CD4-positive, CD25-positive, alpha-beta regulatory T cell (primary cell): ENCODE results near the gene SULF2. TPM values are rescaled to one million over a fixed set of nuclear protein-coding genes. Genes with fewer than 3 reads are reported as not detected.

Source experiments
- ATAC-seq, 2 donors: fragments of 150-1000 bp; cut with Tn5 transposase; one replicate each; pipeline ENCODE4 v1.10.0; 2021; ENCODE audit warnings: low read depth in 2 of 2, moderate number of reproducible peaks in 2 of 2, moderate library complexity in 1 of 2
- DNase-seq, 3 donors: peaks; one replicate each; pipeline versions ENCODE4 v3.0.0 to v3.0.0-alpha.2; 2012 to 2022; ENCODE audit warnings: mixed read lengths in 1 of 3
- H3K27ac ChIP-seq: one replicate; pipeline ENCODE4 v1.7.0; 2013; ENCODE audit warnings: mild to moderate bottlenecking, low read length; ENCODE audit not compliant: insufficient read depth, poor library complexity, severe bottlenecking
- H3K27me3 ChIP-seq: one replicate; pipeline ENCODE4 v1.7.0; 2013; ENCODE audit warnings: low read length; ENCODE audit not compliant: control insufficient read depth, insufficient read depth
- H3K36me3 ChIP-seq: one replicate; pipeline ENCODE4 v1.7.0; 2013; ENCODE audit warnings: mild to moderate bottlenecking, low read length, moderate library complexity; ENCODE audit not compliant: control insufficient read depth, insufficient read depth
- H3K4me1 ChIP-seq: 2 replicates; pipeline ENCODE4 v1.7.0; 2013; ENCODE audit warnings: mild to moderate bottlenecking, low read length; ENCODE audit not compliant: insufficient read depth, control insufficient read depth, poor library complexity, severe bottlenecking
- H3K4me3 ChIP-seq: one replicate; pipeline ENCODE4 v1.7.0; 2013; ENCODE audit warnings: low read depth, mild to moderate bottlenecking, low read length, moderate library complexity
- H3K9me3 ChIP-seq, 2 experiments: 1 replicate in 1 of 2; 2 replicates in 1 of 2; pipeline ENCODE4 v1.7.0; 2013; ENCODE audit warnings: low read length in 2 of 2, mild to moderate bottlenecking in 1 of 2, moderate library complexity in 1 of 2; ENCODE audit not compliant: control insufficient read depth in 2 of 2
- H3K27ac Mint-ChIP-seq, 3 donors: one replicate each; pipeline ENCODE4 v1.8.0; 2020 to 2022; ENCODE audit warnings: mild to moderate bottlenecking in 3 of 3, mixed read lengths in 3 of 3, moderate library complexity in 2 of 3
- H3K27me3 Mint-ChIP-seq: one replicate; pipeline ENCODE4 v1.8.0; 2022; ENCODE audit warnings: mild to moderate bottlenecking, mixed read lengths
- H3K36me3 Mint-ChIP-seq: one replicate; pipeline ENCODE4 v1.8.0; 2020; ENCODE audit warnings: mixed read lengths
- H3K4me1 Mint-ChIP-seq, 4 donors: one replicate each; pipeline ENCODE4 v1.8.0; 2020 to 2022; ENCODE audit warnings: mixed read lengths in 4 of 4, mild to moderate bottlenecking in 1 of 4
- H3K4me3 Mint-ChIP-seq, 4 donors: one replicate each; pipeline ENCODE4 v1.8.0; 2020 to 2022; ENCODE audit warnings: mild to moderate bottlenecking in 4 of 4, mixed read lengths in 4 of 4, moderate library complexity in 3 of 4
- H3K9me3 Mint-ChIP-seq, 7 donors: one replicate each; pipeline ENCODE4 v1.8.0; 2020 to 2022; ENCODE audit warnings: mixed read lengths in 7 of 7, mild to moderate bottlenecking in 3 of 7, moderate library complexity in 2 of 7
- polyA plus RNA-seq, 4 donors: library from polyadenylated mRNA; unstranded; fragments of 300-500 nt; fragmentation: Illumina TruSeq; gene quantifications; one replicate each; pipeline ENCODE4 v1.2.3, GENCODE V29; 2021
- total RNA-seq: library from RNA; stranded (reverse); gene quantifications from one replicate; pipeline ENCODE4 v1.2.3, GENCODE V29; 2022

The SULF2 gene
- total and polyA plus RNA-seq, 5 donors from 2014 or later: 0.33 to 1.2 (median 0.74) TPM; not detected in 1

DNA sequence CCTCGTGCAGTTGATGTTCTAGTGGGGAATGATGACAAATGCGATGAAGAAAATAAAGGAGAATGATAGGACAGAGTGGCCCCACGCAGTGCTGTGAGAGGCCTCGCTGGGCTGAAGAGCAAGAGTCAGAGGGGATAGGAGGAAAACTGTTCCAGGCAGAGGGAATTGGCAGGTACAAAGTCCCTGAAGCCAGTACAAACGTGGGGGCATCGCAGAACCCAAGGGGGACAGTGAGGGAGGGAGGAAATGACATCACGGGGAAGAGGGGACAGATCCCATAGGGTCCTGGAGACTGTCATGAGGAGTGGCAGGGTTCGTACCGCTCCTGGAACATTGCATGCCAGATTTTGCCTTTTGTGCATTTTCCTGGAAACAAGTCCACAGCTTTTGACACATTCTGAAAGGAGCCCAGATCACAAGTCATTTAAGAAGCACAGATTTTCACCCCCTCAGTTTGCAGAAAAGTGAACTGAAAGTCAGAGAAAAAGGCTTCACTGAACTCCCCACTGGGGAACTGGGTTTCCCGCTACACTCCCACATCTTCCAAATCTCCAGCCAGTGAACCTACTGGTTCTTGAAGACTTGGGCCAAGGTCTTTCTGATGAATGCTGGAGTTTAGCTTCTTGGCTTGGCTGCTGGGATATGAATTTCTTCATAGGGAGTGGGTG, 77.0 kb downstream of the SULF2 start:
- no peak overlapping the region for H3K27ac Mint-ChIP-seq
- H3K4me3 Mint-ChIP-seq: no peak overlapping the region
- H3K36me3 Mint-ChIP-seq: no peaks in the 10 kb centered on the region
- H3K27me3 Mint-ChIP-seq: peaks cover 18% of the 10 kb centered on the region
- no peak for ATAC-seq
- DNase-seq: no peak
- peaks cover 0 to 2% (median 0%) of the 10 kb centered on the region in 4 donors for H3K4me1 Mint-ChIP-seq
- Histone ChIP-seq H3K36me3 (no peaks in the 10 kb centered on the region), H3K9me3 (no peaks in the 10 kb centered on the region), H3K4me1 (no peaks in the 10 kb centered on the region), H3K27me3 (no peaks in the 10 kb centered on the region), H3K27ac (no peak overlapping the region), H3K4me3 (no peak overlapping the region)
- peaks cover 0 to 3% (median 0%) of the 10 kb centered on the region in 7 donors for H3K9me3 Mint-ChIP-seq

DNA sequence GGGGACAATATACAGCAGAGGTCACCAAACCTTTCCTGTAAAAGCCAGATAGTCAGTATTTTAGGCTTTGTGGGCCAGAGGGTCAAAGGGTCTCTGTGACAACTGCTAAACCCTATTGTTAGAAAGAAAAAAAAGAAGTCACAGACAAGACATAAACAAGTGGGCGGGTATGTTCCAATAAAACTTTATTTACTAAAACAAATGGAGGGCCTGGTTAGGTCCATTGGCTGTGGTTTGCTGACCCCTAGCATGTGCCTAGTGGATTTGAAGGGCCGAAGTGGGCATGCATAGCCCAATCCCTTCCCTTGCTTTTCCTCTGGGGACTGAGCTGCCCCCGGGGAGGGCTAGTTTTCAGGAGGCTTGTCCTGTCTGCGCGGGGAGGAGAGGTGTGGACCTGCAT, 78.9 kb downstream of the SULF2 start:
- no peak overlapping the region for H3K4me3 Mint-ChIP-seq
- no peaks in the 10 kb centered on the region for H3K27me3 ChIP-seq
- no peaks in the 10 kb centered on the region for H3K9me3 ChIP-seq
- peaks cover 13% of the 10 kb centered on the region for H3K27me3 Mint-ChIP-seq
- H3K27ac ChIP-seq: no peak overlapping the region
- no peaks in the 10 kb centered on the region for H3K36me3 Mint-ChIP-seq
- H3K27ac Mint-ChIP-seq: no peak overlapping the region
- ATAC-seq (no peak), DNase-seq (no peak)
- H3K4me1 ChIP-seq: no peaks in the 10 kb centered on the region
- H3K36me3 ChIP-seq: no peaks in the 10 kb centered on the region
- H3K9me3 Mint-ChIP-seq: peaks cover 0 to 3% (median 0%) of the 10 kb centered on the region in 7 donors
- peaks cover 0 to 2% (median 0%) of the 10 kb centered on the region in 4 donors for H3K4me1 Mint-ChIP-seq
- no peak overlapping the region for H3K4me3 ChIP-seq

DNA sequence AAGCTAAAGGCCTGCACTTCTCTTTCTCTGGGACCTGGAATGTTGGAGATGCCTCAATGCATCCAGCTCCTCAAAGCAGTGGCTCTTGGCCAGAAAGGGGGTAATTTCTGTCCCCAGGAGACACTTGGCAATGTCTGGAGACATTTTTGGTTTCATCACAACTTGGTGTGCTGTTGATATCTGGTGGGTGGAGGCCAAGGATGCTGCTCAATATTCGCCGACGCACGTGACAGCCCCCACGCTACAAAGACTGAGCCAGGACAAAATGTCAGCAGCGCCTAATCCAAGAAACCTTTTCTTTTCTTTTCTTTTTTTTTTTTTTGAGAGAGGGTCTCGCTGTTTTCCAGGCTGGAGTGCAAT, 79.8 kb downstream of the SULF2 start:
- H3K27me3 ChIP-seq: no peaks in the 10 kb centered on the region
- no peak overlapping the region for H3K27ac ChIP-seq
- H3K4me1 Mint-ChIP-seq: peaks cover 0 to 2% (median 0%) of the 10 kb centered on the region in 4 donors
- no peaks in the 10 kb centered on the region for H3K4me1 ChIP-seq
- no peaks in the 10 kb centered on the region for H3K9me3 ChIP-seq
- no peak overlapping the region for H3K4me3 Mint-ChIP-seq
- peaks cover 13% of the 10 kb centered on the region for H3K27me3 Mint-ChIP-seq
- no peak overlapping the region for H3K4me3 ChIP-seq
- DNase-seq (no peak), ATAC-seq (no peak)
- no peak overlapping the region for H3K27ac Mint-ChIP-seq
- H3K36me3 ChIP-seq: no peaks in the 10 kb centered on the region
- peaks cover 0 to 3% (median 0%) of the 10 kb centered on the region in 7 donors for H3K9me3 Mint-ChIP-seq
- no peaks in the 10 kb centered on the region for H3K36me3 Mint-ChIP-seq

GRCh38 chr20:47704746-47705496, 80.4 kb downstream of the SULF2 start:
- no peaks in the 10 kb centered on the region for H3K9me3 ChIP-seq
- Mint-ChIP-seq H3K4me3 (no peak overlapping the region), H3K27me3 (peaks cover 13% of the 10 kb centered on the region), H3K36me3 (no peaks in the 10 kb centered on the region), H3K4me1 (peaks cover 0 to 2% (median 0%) of the 10 kb centered on the region in 4 donors), H3K9me3 (peaks cover 0 to 3% (median 0%) of the 10 kb centered on the region in 7 donors), H3K27ac (no peak overlapping the region)
- no peaks in the 10 kb centered on the region for H3K27me3 ChIP-seq
- H3K27ac ChIP-seq: no peak overlapping the region
- H3K4me3 ChIP-seq: no peak overlapping the region
- ATAC-seq: no peak
- no peaks in the 10 kb centered on the region for H3K36me3 ChIP-seq
- DNase-seq: no peak
- H3K4me1 ChIP-seq: no peaks in the 10 kb centered on the region

DNA sequence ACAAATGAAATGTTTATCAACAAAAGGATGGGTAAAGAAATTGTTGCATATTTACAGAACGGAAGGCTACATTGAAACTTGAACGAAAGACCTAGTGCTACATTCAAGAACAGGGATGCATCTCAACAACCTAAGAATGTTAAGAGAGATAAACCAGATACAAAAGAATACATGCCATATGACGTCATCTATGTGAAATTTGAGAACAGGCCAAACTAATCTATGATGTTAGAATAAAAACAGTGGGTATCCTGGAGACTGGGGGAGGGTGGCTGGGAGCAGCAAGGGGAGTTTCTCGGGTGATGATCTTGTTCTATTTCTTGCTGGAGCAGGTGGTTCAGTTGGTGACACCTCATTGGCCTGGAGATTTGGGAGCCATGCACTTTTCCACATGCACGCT, 81.5 kb downstream of the SULF2 start:
- Mint-ChIP-seq H3K4me1 (peaks cover 0 to 2% (median 0%) of the 10 kb centered on the region in 4 donors), H3K4me3 (no peak overlapping the region), H3K36me3 (no peaks in the 10 kb centered on the region)

DNA sequence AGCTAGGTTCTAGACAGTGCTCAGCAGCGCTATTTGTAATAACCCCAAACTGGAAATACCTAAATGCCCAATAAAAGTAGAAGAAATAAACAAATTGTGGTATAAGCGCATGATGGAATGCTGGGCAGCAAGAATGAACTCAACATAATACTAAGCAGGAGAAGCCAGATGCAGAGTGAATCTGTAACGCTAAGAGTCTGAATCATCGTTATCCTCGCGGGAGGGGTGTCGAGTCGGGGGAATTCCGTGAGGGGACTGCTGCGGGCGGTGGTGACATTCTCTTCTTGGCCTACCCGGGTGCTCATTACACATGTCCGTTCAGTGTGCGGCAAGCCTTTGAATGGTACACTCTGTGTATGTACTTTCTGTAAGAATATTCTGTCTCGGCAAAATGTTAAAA, 83.7 kb downstream of the SULF2 start:
- DNase-seq (no peak), ATAC-seq (no peak)
- Mint-ChIP-seq H3K36me3 (no peaks in the 10 kb centered on the region), H3K27me3 (peaks cover 8% of the 10 kb centered on the region), H3K4me3 (no peak overlapping the region), H3K9me3 (peaks cover 0 to 2% (median 0%) of the 10 kb centered on the region in 7 donors), H3K4me1 (no peaks in the 10 kb centered on the region), H3K27ac (no peak overlapping the region)
- Histone ChIP-seq H3K4me1 (no peaks in the 10 kb centered on the region), H3K4me3 (no peak overlapping the region), H3K9me3 (no peaks in the 10 kb centered on the region), H3K27me3 (no peaks in the 10 kb centered on the region), H3K36me3 (no peaks in the 10 kb centered on the region), H3K27ac (no peak overlapping the region)

More for the DNA sequence above, 81.5 kb downstream of the SULF2 start:
- H3K9me3 ChIP-seq: no peaks in the 10 kb centered on the region
- H3K36me3 ChIP-seq: no peaks in the 10 kb centered on the region
- no peak overlapping the region for H3K27ac ChIP-seq
- DNase-seq (no peak), ATAC-seq (no peak)
- Mint-ChIP-seq H3K9me3 (peaks cover 0 to 2% (median 0%) of the 10 kb centered on the region in 7 donors), H3K27ac (no peak overlapping the region), H3K27me3 (peaks cover 13% of the 10 kb centered on the region)
- H3K27me3 ChIP-seq: no peaks in the 10 kb centered on the region
- no peak overlapping the region for H3K4me3 ChIP-seq
- H3K4me1 ChIP-seq: no peaks in the 10 kb centered on the region

- no peak overlapping the region for H3K4me3 ChIP-seq
- H3K27ac ChIP-seq: no peak overlapping the region
- no peaks in the 10 kb centered on the region for H3K36me3 Mint-ChIP-seq
- peaks cover 4% of the 10 kb centered on the region for H3K27me3 Mint-ChIP-seq
- no peaks in the 10 kb centered on the region for H3K27me3 ChIP-seq
- H3K4me1 Mint-ChIP-seq: peaks cover 0 to 3% (median 2%) of the 10 kb centered on the region in 4 donors
- no peaks in the 10 kb centered on the region for H3K9me3 ChIP-seq
- no peak overlapping the region for H3K4me3 Mint-ChIP-seq
- DNase-seq (no peak), ATAC-seq (no peak)
- H3K4me1 ChIP-seq: no peaks in the 10 kb centered on the region
- no peaks in the 10 kb centered on the region for H3K36me3 ChIP-seq
- no peak overlapping the region for H3K27ac Mint-ChIP-seq
- H3K9me3 Mint-ChIP-seq: peaks cover 0 to 6% (median 0%) of the 10 kb centered on the region in 7 donors
Observed at GRCh38 chr20:47700327-47700726, 85.0 kb downstream of the SULF2 start.
